ENCODE data around the gene PTPN6.

The PTPN6 gene

DNA sequence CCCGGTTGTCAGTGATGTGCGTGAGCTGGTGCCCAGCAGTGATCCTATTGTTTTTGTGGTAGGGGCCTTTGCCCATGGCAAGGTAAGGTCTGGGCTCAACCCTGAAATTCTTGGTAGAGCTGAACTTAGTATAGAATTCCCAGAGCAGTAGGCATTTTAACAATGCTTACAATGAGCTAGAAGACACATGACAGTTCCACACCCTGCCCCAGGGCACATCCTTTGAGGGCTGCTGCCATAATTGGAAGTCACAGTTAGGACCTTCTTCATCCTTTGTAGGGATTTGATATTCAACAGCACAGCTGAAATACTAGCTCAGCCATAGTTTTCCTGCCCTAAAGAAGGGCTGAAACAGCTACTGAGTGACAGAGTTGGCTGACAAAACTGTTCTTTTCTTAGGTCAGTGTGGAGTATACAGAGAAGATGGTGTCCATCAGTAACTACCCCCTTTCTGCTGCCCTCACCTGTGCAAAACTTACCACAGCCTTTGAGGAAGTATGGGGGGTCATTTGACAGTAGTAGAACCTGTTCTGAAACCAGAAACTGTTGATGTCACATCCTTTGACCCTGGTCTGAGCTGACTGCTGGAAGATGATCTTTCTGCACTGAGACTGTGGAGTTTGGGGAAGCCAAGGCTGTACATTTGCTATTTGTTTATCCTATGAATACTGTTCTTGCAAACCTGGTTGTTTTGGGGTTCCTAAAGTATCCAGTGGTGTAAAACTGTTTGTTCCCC lies 24.3 kb downstream of the PTPN6 start:
- no peak for DNase-seq

- no peak for DNase-seq
Measured at GRCh38 chr12:6977653-6978052, 26.5 kb downstream of the PTPN6 start.

DNA sequence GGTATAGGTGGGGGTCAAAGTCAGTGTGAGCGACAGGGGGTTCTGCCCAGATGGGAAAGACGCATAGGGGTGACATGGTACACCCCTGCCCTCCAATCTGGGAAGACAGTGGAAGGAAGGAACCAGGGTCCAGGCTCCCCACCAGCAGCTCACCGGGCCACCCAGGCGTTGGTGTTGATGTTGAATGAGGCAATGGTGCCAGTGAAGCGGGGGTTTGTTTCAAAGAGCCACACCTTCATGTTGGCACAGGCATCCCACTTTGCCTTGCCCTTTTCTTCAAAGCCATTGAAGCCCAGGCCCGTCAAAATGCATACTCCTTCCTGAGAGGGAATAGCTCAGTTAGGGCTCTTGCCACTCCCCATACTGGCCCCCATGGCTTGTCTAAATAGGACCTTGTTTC lies 27.0 kb downstream of the PTPN6 start:
- no peak for DNase-seq

- DNase-seq: no peak
Measured at GRCh38 chr12:6978611-6979011, 27.5 kb downstream of the PTPN6 start.

GRCh38 chr12:6979021-6979420 lies 27.9 kb downstream of the PTPN6 start:
- DNase-seq: no peak

- no peak for DNase-seq
Measured at GRCh38 chr12:6979453-6979852, 28.3 kb downstream of the PTPN6 start.

DNA sequence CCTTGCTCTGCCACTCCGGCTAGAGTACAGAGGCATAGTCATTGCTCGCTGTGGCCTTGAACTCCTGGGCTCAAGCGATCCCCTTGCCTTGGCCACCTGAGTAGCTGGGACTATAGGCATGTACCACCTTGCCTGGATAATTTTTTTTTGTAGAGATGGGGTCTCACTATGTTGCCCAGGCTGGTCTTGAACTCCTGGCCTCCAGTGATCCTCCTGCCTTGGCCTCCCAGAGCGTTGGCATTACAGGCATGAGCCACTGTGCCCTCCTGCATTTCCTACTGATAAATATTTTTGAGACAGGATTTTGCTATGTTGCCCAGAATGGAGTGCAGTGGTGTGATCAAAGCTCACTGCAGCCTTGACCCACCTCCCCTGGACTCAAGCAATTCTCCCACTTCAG lies 28.9 kb downstream of the PTPN6 start:
- DNase-seq: no peak

- DNase-seq: no peak
Measured at GRCh38 chr12:6980740-6981139, 29.6 kb downstream of the PTPN6 start.

DNA sequence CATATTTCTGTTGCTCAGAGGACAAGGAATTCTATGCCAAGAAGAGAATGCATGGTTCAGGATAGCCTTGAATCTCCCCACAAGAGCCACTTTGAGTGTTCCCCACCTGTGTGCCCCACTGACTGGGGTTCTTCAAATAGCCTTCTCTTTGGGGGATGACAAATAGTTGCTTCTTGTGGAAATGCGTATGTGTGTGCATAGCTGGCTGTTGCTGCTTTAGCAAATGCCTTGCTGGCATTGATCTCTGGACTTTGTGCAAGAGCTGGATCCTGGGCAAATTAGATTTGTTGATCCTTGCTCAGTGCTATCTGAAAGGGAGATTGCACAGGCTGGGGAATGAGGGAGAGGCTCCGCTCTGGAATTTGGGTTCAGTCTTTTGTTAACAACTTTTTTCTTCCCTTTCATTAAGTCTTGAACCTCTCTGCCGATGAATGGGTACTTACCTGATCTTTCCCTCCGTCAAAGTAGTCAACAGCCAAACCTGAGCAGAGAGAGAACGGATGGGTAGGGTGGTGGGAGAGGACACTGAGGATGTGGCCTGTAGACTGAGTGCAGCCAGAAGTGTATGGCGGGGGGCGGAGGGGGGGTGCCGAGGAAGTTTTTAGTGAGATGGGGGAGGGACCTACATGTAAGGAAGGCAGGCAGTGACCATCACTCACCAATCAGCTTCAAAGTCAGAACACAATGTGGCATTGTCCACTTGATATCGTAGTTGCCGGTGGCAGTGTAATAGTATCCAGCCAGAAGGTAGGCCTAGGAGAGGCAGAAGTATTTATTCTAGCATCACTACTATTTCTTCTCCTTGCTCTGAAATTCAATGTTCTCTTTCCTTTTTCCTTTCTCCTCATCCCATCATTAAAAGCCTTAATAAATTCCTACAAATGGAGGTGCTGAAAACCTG lies 30.2 kb downstream of the PTPN6 start:
- no peak for DNase-seq

GRCh38 chr12:6982532-6982931 lies 31.4 kb downstream of the PTPN6 start:
- DNase-seq: no peak

GRCh38 chr12:6987956-6988553 lies 36.9 kb downstream of the PTPN6 start:
- DNase-seq: no peak

- no peak for DNase-seq
Measured at GRCh38 chr12:6996040-6996441, 44.9 kb downstream of the PTPN6 start.

- no peak for DNase-seq
Measured at GRCh38 chr12:6998715-6999451, 47.7 kb downstream of the PTPN6 start.

- DNase-seq: no peak
Measured at GRCh38 chr12:7001921-7002591, 50.9 kb downstream of the PTPN6 start.

GRCh38 chr12:7004287-7004803 lies 53.2 kb downstream of the PTPN6 start:
- no peak for DNase-seq

- no peak for DNase-seq
Measured at GRCh38 chr12:7004840-7005239, 53.7 kb downstream of the PTPN6 start.

GRCh38 chr12:7005311-7005710 lies 54.2 kb downstream of the PTPN6 start:
- DNase-seq: no peak

DNA sequence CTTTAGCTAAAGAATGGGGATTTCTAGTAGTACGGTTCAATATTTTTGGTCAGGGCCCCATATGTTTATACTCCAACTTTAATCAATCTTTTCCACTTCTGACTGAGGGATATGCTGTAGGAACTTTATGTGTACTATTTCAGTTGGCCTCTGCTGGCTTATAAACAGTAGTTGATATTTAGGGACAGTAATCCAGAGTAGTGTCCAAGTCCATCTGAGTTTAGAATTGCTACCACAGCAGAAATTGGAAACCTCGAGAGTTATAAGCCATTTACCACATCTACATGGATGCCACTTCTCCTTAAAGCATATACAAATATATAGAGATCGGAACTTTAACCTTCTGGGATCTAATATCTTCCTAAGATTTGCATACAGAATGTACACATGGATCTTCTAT lies 55.5 kb downstream of the PTPN6 start:
- DNase-seq: no peak

DNA sequence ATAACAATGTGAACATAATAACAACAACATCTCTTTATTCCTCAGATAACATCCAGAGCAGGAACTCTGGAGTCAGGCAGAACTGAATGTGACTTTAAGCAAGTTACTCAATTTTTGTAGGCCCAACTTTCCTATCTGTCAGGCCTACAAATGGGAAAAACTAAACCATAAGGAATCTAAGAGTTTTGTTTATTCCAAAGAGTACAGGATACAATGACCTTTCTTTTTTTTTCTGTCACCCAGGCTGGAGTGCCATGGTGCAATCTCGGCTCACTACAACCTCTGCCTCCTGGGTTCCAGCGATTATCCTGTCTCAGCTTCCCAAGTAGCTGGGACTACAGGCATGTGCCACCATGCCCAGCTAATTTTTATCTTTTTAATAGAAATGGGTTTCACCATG lies 57.7 kb downstream of the PTPN6 start:
- no peak for DNase-seq

GRCh38 chr12:7009512-7009911 lies 58.4 kb downstream of the PTPN6 start:
- DNase-seq: no peak

Data from activated CD4-positive, alpha-beta T cell treated with anti-CD3 and anti-CD28 coated beads, Interleukin-2, amount 50 U/mL, for 1 hour (primary cell).